ENCODE data around the gene NET1.

Gene NET1

DNA sequence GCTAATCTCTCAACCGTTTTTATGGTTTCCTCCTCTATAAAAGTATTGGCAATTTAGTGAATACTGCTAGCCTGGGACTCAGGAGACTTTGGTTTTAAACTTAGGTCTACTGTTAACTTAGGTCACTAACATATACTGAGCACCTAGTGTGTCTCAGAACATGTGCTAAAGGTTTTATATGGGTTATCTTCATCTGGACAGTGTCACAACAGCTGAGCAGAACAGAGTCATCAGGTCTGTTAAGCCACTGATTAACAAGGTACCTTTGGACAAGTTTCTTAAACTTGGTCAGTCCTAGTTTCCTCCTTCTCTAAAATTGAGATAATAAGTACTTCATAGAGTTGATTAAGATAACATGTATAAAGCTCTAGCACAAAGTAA is 30.6 kb downstream of the NET1 start:
- no peaks in the 10 kb centered on the region for H3K27me3 ChIP-seq (ENCODE audit: control insufficient read depth, insufficient read depth, low read length)
- no peak overlapping the region for H3K4me3 ChIP-seq (ENCODE audit: low read depth, low read length)
- H3K27ac ChIP-seq (ENCODE audit: low read depth, low read length) = no peak overlapping the region
- peaks cover 12% of the 10 kb centered on the region; the same call in 1 of the 2 replicates for H3K36me3 ChIP-seq (ENCODE audit: control insufficient read depth, insufficient read depth, low read length)
- H3K9ac ChIP-seq (ENCODE audit: low read depth, low read length) = no peak overlapping the region
- H3K9me3 ChIP-seq (ENCODE audit: control insufficient read depth, insufficient read depth, low read length) = no peaks in the 10 kb centered on the region
- peaks cover 17% of the 10 kb centered on the region for H3K4me1 ChIP-seq (ENCODE audit: control insufficient read depth, insufficient read depth, low read length)

DNA sequence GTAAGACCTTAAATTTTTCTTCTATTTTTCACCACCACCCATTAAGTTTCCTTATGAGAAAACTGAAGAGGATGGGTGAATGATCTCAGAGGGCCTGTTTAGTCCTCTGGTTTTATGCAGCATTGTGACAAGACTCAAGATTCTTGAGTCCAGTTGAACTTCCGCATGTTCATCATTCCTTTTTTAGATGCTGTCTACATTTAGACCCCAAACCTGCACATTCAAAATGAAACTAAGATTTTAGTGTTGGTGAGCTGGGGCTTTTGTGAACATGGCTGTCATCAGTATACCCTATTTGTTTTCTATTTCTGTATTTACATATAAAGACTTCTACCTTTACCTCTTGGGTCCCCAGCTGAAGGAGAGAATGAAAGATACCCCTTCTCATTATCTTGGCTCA is 31.1 kb downstream of the NET1 start:
- Histone ChIP-seq H3K36me3 (ENCODE audit: control insufficient read depth, insufficient read depth, low read length) (peaks cover 12% of the 10 kb centered on the region; the same call in 1 of the 2 replicates), H3K27ac (ENCODE audit: low read depth, low read length) (no peak overlapping the region), H3K9ac (ENCODE audit: low read depth, low read length) (no peak overlapping the region), H3K4me3 (ENCODE audit: low read depth, low read length) (no peak overlapping the region), H3K4me1 (ENCODE audit: control insufficient read depth, insufficient read depth, low read length) (peaks cover 21% of the 10 kb centered on the region), H3K27me3 (ENCODE audit: control insufficient read depth, insufficient read depth, low read length) (no peaks in the 10 kb centered on the region), H3K9me3 (ENCODE audit: control insufficient read depth, insufficient read depth, low read length) (no peaks in the 10 kb centered on the region)

DNA sequence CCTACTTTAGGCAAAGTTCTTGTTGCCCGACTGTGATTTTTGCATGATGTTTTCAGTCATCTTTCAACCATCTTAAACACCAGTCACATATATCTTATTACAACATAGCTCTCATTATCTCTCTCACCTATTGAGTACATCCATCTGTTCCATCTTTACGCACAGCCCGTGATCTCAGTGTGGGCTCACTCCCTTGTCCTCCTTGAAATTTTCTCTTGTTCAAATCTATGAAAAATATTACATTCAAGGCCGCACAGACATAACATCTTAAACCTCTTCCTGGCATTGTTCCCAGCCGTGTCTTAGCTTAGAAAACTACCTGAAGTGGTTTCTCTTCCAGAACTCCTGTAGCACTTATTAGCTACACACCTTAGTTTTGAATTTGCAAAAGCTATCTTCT is 32.6 kb downstream of the NET1 start:
- Histone ChIP-seq H3K4me3 (ENCODE audit: low read depth, low read length) (no peak overlapping the region), H3K36me3 (ENCODE audit: control insufficient read depth, insufficient read depth, low read length) (peaks cover 5% of the 10 kb centered on the region; the same call in 1 of the 2 replicates), H3K9me3 (ENCODE audit: control insufficient read depth, insufficient read depth, low read length) (no peaks in the 10 kb centered on the region), H3K27me3 (ENCODE audit: control insufficient read depth, insufficient read depth, low read length) (no peaks in the 10 kb centered on the region), H3K27ac (ENCODE audit: low read depth, low read length) (no peak overlapping the region), H3K9ac (ENCODE audit: low read depth, low read length) (no peak overlapping the region), H3K4me1 (ENCODE audit: control insufficient read depth, insufficient read depth, low read length) (peaks cover 37% of the 10 kb centered on the region)

DNA sequence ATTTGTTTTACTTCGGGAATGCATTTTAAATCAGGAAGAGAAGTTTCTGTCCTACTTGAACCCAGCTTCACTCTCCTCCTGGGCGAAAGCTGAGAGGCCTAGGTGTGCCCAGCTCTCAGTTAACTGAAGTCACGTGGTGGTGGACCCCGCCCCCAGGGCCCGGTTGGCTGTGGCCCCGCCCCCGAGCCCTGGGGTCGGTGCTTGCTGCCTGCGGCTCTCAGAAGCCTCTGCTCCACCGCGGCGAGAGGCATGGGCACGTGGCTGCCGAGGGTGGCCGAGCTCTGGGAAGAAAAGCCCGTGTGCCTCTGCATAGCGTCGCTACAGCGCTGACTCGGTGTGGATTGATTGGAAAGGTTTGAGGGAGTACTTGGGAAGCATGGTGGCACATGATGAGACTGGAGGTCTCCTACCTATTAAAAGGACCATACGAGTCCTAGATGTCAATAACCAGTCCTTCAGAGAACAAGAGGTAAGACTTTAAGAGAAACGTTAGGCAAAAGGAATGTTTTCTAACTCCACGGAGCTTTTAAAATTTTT is 34.1 kb downstream of the NET1 start:
- Histone ChIP-seq H3K27ac (ENCODE audit: low read depth, low read length) (peak overlapping the region; percentile 30), H3K27me3 (ENCODE audit: control insufficient read depth, insufficient read depth, low read length) (no peaks in the 10 kb centered on the region), H3K9me3 (ENCODE audit: control insufficient read depth, insufficient read depth, low read length) (no peaks in the 10 kb centered on the region), H3K36me3 (ENCODE audit: control insufficient read depth, insufficient read depth, low read length) (peaks cover 6% of the 10 kb centered on the region; the same call in 1 of the 2 replicates), H3K9ac (ENCODE audit: low read depth, low read length) (peak overlapping the region; percentile 37), H3K4me1 (ENCODE audit: control insufficient read depth, insufficient read depth, low read length) (peaks cover 47% of the 10 kb centered on the region), H3K4me3 (ENCODE audit: low read depth, low read length) (peak overlapping the region; percentile 54)

DNA sequence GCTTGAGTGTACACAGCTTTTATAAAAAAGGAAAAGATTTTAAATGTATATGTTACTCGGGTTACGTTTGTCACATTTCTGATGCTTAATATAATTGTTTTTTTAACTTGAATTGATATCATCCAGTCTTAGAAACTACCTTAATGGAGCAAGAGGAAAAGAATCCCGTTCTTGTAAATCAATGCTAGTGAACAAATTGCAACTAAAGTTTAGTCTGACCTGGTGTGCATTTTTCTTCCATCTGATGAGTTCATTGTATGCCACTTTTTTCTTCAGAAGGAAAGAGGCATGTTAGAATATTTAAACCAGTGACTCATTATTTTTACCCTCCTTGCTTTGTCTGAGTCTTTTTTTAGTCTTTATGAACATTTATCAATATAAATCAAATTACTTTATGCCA is 34.7 kb downstream of the NET1 start:
- H3K9ac ChIP-seq (ENCODE audit: low read depth, low read length) = peak overlapping the region; percentile 37

DNA sequence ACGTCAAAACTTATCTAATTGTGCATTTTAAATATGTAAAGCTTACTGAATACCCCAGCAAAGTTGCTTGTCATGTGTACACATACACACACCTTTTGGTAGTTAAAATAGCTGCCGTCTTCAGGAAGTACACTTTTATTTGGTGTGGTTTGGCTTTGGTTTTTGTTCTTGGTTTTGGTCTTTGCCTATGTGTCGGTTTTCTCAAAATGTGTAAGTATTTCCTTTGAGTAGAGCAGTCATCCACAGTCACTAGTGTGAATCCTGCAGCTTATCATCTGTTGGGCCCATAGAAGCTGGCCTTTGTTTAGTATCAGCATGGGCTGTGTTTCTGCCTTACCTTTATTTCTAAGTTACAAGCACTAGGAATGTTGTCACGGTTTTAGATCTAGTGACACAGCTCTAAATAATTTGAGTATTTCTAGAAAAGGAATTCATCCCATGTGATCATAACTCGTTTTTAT is 35.3 kb downstream of the NET1 start:
- Histone ChIP-seq H3K27ac (ENCODE audit: low read depth, low read length) (no peak overlapping the region), H3K9ac (ENCODE audit: low read depth, low read length) (peak overlapping the region; percentile 33), H3K4me1 (ENCODE audit: control insufficient read depth, insufficient read depth, low read length) (peaks cover 47% of the 10 kb centered on the region), H3K9me3 (ENCODE audit: control insufficient read depth, insufficient read depth, low read length) (no peaks in the 10 kb centered on the region), H3K27me3 (ENCODE audit: control insufficient read depth, insufficient read depth, low read length) (no peaks in the 10 kb centered on the region), H3K36me3 (ENCODE audit: control insufficient read depth, insufficient read depth, low read length) (peaks cover 17% of the 10 kb centered on the region), H3K4me3 (ENCODE audit: low read depth, low read length) (peak overlapping the region; percentile 54)

More for the DNA sequence above, 34.7 kb downstream of the NET1 start:
- peaks cover 12% of the 10 kb centered on the region for H3K36me3 ChIP-seq (ENCODE audit: control insufficient read depth, insufficient read depth, low read length)
- H3K4me1 ChIP-seq (ENCODE audit: control insufficient read depth, insufficient read depth, low read length) = peaks cover 47% of the 10 kb centered on the region
- no peak overlapping the region for H3K27ac ChIP-seq (ENCODE audit: low read depth, low read length)
- peak overlapping the region; percentile 54 for H3K4me3 ChIP-seq (ENCODE audit: low read depth, low read length)
- H3K9me3 ChIP-seq (ENCODE audit: control insufficient read depth, insufficient read depth, low read length) = no peaks in the 10 kb centered on the region
- H3K27me3 ChIP-seq (ENCODE audit: control insufficient read depth, insufficient read depth, low read length) = no peaks in the 10 kb centered on the region

DNA sequence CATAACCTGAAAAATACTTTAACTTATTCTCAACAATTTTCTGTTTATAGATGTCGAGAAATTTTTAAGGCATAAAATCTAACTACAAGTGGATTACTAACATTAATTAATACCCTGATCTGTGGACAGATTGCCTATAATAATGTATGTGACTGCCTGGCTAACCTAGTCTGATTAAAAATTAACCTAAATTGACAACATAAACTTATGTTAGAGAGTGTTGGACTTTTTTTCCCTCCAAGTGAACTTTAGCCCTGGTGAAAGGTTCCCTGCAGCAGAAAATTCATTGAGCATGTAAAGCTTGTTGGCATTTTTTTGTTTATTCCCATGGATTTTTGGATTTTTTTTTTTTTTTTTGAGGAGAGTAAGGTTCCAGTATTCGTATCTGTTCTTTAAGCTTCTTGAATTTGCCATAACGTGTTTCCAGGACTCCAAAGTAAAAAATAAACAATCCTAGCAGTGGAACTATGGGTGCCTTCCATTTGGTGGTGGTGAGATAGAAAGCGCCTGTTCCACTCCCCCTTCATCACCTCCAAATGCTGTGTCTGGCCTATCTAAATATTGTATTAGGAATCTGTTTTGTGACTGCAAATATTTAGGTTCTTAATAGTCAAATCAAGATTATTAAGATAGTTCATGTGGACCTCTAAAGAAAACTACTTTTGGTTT is 36.1 kb downstream of the NET1 start:
- no peak overlapping the region for H3K27ac ChIP-seq (ENCODE audit: low read depth, low read length)
- H3K4me1 ChIP-seq (ENCODE audit: control insufficient read depth, insufficient read depth, low read length) = peaks cover 47% of the 10 kb centered on the region
- H3K4me3 ChIP-seq (ENCODE audit: low read depth, low read length) = peak overlapping the region; percentile 54
- H3K36me3 ChIP-seq (ENCODE audit: control insufficient read depth, insufficient read depth, low read length) = peaks cover 26% of the 10 kb centered on the region
- H3K27me3 ChIP-seq (ENCODE audit: control insufficient read depth, insufficient read depth, low read length) = no peaks in the 10 kb centered on the region
- H3K9ac ChIP-seq (ENCODE audit: low read depth, low read length) = no peak overlapping the region
- no peaks in the 10 kb centered on the region for H3K9me3 ChIP-seq (ENCODE audit: control insufficient read depth, insufficient read depth, low read length)

DNA sequence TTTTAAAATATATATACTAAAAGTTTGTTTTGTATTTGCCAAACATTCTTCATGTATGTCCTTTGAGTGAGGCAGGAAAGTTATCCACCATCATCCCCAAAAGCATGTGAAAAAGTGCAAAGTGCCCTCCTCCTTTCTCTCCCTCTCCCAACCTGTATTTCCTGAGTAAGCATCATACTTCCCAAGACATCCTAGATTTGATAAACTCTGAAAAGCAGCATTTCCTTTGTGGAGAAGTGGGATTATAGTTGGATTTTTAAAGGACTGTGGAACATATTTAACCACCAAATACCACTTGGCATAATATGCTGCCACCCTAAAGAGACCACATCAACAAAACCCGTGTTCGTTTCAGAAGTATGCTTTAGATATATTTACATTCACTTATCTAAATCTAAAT is 36.9 kb downstream of the NET1 start:
- peaks cover 47% of the 10 kb centered on the region for H3K4me1 ChIP-seq (ENCODE audit: control insufficient read depth, insufficient read depth, low read length)
- peak overlapping the region; percentile 54; the same call in 1 of the 2 replicates for H3K4me3 ChIP-seq (ENCODE audit: low read depth, low read length)

DNA sequence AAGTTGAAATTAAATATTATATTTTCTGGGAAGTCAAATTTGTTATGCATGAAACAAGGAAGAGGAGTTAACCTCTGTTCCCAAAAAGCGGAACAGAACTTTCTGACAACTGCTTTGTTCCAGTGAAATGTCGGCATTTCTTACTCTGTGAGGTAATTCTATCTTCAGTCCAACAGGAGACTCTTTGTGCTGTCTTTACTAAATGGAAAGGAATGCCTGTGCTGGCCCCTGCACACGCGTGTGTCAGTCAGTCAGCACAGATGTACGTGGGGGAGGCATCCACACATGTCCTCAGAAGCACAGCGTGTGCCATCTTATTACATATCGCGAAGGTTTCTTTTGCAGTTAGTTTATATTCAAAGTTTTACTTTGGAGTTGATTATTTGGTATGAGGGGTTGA is 37.5 kb downstream of the NET1 start:
- no peak overlapping the region for H3K9ac ChIP-seq (ENCODE audit: low read depth, low read length)
- H3K9me3 ChIP-seq (ENCODE audit: control insufficient read depth, insufficient read depth, low read length) = no peaks in the 10 kb centered on the region
- peak overlapping the region; percentile 54; the same call in 1 of the 2 replicates for H3K4me3 ChIP-seq (ENCODE audit: low read depth, low read length)
- no peak overlapping the region for H3K27ac ChIP-seq (ENCODE audit: low read depth, low read length)
- peaks cover 38% of the 10 kb centered on the region for H3K36me3 ChIP-seq (ENCODE audit: control insufficient read depth, insufficient read depth, low read length)
- H3K4me1 ChIP-seq (ENCODE audit: control insufficient read depth, insufficient read depth, low read length) = peaks cover 47% of the 10 kb centered on the region
- H3K27me3 ChIP-seq (ENCODE audit: control insufficient read depth, insufficient read depth, low read length) = no peaks in the 10 kb centered on the region

More for the DNA sequence above, 36.9 kb downstream of the NET1 start:
- peaks cover 33% of the 10 kb centered on the region for H3K36me3 ChIP-seq (ENCODE audit: control insufficient read depth, insufficient read depth, low read length)
- H3K27me3 ChIP-seq (ENCODE audit: control insufficient read depth, insufficient read depth, low read length) = no peaks in the 10 kb centered on the region
- H3K27ac ChIP-seq (ENCODE audit: low read depth, low read length) = no peak overlapping the region
- no peaks in the 10 kb centered on the region for H3K9me3 ChIP-seq (ENCODE audit: control insufficient read depth, insufficient read depth, low read length)
- H3K9ac ChIP-seq (ENCODE audit: low read depth, low read length) = no peak overlapping the region

DNA sequence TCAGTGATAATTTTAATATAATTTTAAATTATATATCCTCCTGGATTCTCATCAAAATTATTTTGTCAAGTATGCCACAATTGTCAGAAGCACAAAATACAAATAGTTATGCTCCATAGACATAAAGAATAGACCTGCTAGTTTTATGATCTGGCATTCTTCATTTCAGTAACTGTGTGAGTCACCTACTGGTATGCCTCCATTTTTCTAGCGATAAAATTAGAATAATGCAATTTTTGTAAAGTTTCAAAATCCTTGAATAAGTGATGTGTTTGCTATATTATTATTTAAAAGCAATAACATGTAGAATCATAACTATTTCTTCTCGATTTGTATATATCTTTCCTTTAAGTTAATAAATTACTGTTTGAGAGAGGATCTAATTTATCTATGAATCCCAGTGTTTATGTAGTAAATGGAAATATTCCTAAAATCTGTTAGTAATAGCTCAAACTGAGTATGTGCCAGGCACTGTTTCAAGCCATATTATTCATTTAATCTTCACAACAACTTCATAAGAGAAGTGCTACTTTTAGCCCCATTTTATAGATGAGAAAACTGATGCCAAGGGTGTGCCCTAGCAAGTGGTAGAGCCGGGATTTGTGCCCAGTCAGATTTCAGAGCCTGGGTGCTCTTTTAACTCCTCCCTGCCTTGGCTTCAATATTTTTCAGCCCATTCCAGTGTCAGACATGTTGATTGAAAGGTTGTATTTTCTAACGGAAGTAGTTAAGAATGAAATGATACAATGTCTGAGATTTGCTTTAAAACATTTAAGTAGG is 38.4 kb downstream of the NET1 start:
- Histone ChIP-seq H3K4me3 (ENCODE audit: low read depth, low read length) (no peak overlapping the region), H3K9ac (ENCODE audit: low read depth, low read length) (no peak overlapping the region), H3K9me3 (ENCODE audit: control insufficient read depth, insufficient read depth, low read length) (no peaks in the 10 kb centered on the region), H3K36me3 (ENCODE audit: control insufficient read depth, insufficient read depth, low read length) (peaks cover 44% of the 10 kb centered on the region), H3K27me3 (ENCODE audit: control insufficient read depth, insufficient read depth, low read length) (no peaks in the 10 kb centered on the region), H3K4me1 (ENCODE audit: control insufficient read depth, insufficient read depth, low read length) (peaks cover 47% of the 10 kb centered on the region), H3K27ac (ENCODE audit: low read depth, low read length) (no peak overlapping the region)

Measured in HUES48 (cell line).